Right renal pelvis (tissue), 4 donors: ENCODE measurements around the gene RBFOX1. TPM values are rescaled to one million over a fixed set of nuclear protein-coding genes. Genes with fewer than 3 reads are reported as not detected.

ENCODE experiments used
- DNase-seq, 4 donors: peaks; one replicate each; pipeline ENCODE4 v3.0.0-alpha.2; 2013; ENCODE audit warnings: low read depth in 4 of 4, low spot score in 3 of 4, missing footprints in 1 of 4
- polyA plus RNA-seq, 4 donors: library from polyadenylated mRNA; unstranded; fragments of 120-200 nt; gene quantifications; one replicate each; pipeline ENCODE4 v1.2.1, GENCODE V29; 2013; ENCODE audit not compliant: insufficient read length in 4 of 4

RBFOX1 gene
- polyA plus RNA-seq, 4 donors: 1.6 to 3.9 (median 2.9) TPM

DNA sequence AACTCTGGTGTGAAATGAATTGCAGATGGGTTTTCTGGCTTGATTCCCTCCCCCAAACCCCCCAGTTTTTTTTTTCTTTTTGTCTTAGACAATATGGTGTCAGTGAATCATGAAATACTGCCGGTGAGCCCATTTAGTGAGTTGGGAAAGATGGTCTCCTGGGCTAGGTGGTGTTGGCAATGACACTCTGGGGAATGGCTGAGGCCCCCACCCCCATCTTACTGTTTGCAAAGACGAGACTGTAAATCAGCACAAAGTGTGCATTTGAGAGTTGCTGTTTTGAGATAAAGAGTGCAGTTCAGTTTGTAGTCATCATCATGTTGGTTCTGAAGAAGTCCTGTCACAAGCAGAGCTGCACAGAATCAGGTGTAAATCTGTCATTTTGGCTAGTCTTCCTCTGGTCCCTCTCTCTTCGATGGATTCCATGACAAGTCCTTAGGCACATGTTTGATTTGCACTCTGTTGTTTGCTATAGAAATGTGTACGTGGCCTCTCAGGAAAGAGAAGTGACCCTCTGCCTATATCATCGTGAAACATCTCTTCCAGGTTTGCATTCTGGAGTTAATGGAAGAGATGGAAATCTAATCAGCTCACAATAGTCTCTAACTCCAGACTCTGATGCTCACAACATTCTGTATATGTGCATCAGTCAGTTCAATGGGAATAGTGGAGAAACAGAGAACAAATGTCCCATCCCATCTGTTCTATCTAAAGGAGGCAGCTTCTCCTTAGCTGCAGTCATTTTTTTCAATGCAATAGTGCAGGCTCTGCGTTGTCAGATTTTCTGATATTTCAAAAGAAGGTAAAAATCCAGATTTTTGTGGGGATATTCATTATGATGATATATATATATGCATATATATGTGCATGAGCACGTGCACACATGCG, 34.6 kb downstream of the RBFOX1 start:
- DNase-seq: no peak

DNA sequence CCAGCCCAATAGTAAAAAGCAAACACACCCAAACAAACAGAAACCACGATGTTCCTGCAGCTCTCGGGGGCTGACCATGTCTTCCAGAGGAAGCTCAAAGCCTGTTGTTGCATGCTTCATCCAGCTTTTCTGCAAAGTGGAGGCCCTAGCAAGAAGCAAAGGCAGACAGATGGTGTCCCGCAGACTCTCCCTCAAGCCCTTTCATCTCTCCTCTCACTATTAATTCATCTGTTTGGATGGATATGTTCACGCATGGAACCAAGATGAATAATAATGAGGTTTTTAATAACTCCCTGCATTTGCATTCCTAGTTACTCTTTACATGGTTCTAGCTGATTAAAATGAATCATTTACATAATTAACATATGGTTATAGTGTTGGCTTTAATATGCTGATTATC, 36.6 kb downstream of the RBFOX1 start:
- no peak for DNase-seq

DNA sequence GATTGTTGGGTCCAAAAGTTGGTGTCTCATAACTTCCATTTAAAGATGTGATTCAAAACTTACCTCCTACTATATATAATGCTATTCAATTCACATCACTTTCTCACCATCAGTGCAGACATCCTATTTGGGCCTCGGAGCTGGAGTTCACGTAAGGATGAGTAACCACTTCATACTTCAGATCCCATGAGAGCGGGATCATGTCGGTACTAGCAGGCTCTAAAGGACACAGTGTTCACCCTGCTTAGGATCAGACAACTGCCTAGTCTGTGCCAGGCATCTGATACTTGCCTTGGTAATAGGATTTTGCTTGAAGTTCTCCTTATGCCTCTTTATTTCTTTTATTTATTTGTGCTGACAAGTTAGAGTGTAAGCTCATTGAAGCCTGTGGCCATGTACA, 39.5 kb downstream of the RBFOX1 start:
- no peak for DNase-seq

DNA sequence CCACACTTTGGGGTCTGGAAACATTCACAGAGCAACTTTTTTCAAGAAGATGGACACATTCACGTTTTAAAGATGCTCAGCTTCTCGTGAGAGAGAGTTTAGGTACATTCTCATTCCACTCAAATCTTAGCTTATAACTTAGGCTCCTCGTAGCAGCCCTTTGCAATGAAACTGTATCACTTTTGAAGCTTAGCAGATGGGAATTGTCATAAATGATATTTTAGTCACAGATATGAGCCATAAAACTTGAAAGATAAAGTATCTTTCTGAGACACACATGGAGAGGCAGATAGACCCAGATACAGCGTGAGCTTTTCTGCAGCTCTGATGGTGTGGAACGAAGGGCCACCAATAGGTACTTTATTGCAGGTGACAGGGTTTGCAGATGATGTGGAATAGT, 41.1 kb downstream of the RBFOX1 start:
- no peak for DNase-seq

DNA sequence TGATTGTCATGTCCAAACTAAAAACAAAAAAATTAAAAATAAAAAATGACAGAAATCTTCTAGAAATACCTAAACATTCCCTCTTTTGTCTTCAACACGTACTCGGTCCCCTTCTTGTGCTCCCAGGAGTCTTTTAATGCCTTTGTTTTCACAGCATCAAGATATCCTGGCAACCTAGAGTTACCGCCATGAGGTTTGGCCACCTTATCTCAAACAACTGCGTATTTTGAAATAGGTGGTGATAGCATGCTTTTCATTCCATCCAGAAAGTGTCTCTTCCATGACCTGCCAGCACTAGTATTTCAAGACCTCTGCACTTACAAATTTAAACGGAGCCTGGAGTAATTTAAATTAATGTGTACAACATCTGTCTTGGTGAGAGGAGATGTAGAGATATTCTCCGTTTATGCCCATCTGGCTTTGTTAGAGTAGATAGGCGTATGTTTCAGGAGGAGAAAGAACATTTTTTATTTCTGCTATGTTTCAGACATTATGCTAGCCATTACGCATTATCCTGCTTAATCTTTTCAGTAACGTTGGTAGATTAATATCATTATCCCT, 42.0 kb downstream of the RBFOX1 start:
- no peak for DNase-seq

DNA sequence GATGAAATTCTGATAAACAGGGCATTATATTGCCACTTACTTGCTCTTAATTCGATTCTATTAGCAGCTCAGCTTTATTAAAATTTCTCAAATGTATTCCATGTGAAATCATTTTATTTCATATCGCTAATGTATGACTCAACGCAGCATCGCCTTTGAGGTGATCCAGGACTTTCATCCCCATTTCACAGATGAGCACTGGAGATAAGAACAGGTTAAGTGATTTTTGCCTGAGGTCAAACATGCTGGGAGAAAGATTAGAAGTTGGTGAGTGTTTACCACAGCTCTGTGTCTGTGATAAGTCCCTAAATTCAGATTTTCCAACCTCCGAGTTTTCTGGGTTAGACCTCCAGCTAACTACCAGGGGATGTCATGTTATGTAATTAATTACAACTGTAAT, 43.6 kb downstream of the RBFOX1 start:
- DNase-seq: no peak

- DNase-seq: no peak
These were observed 44.6 kb downstream of the RBFOX1 start for GRCh38 chr16:7377231-7377630.

GRCh38 chr16:7378024-7378695, 45.5 kb downstream of the RBFOX1 start:
- no peak for DNase-seq

DNA sequence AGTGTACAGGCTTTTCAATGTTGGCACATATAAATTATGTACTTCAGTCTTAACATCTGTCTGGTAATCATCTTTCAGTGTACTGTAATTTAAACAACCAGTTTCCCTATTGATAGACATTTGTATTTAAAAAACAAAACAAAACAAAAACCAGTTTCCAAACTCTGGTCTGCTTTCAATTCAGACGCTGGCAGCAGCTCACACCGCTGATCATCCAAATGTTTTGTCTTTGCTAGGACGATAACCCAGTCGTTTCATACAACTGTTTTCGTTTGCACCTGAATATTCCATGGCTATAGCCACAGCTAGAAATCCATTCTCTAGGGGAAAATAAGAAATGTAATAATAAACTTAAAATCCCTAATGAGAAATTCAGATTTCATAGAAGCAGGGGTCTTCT, 47.8 kb downstream of the RBFOX1 start:
- no peak for DNase-seq

GRCh38 chr16:7380911-7381310, 48.3 kb downstream of the RBFOX1 start:
- DNase-seq: no peak

DNA sequence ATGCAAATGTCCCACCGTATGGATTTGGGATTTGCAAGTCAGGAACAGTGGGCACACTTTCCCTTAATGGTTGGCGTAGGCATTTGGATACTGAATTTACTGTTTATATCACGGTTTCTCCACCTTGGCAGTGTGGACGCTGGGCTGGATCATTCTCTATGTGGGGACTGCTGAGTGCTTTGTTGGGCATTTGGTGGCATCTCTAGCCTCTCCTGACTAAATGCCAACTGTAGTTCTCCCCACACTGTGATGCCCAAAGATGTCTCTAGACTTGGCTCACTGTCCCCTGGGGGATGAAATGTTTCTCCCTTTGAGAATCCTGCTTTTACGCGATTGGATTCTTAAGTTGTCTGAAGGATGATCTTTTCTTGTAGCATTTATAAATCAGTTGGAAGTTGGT, 49.0 kb downstream of the RBFOX1 start:
- DNase-seq: no peak

DNA sequence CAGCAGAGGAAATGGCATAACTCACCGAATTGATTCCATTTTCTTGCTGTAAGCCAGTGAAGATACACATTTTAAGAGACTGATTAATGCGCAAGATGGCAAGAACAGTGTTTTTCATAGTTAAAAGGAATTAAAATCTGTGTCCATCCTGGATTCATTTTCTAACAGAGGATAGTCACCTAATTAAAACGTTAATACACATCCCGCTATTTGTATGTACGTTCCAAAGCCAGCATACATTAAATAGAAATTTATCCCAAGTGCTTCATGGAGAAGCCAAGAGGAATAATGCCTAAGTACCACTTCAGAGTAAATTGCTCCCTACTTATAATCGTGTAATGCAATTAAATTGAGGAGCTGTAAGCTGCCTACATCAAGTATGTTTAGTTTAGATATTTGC, 49.9 kb downstream of the RBFOX1 start:
- no peak for DNase-seq

DNA sequence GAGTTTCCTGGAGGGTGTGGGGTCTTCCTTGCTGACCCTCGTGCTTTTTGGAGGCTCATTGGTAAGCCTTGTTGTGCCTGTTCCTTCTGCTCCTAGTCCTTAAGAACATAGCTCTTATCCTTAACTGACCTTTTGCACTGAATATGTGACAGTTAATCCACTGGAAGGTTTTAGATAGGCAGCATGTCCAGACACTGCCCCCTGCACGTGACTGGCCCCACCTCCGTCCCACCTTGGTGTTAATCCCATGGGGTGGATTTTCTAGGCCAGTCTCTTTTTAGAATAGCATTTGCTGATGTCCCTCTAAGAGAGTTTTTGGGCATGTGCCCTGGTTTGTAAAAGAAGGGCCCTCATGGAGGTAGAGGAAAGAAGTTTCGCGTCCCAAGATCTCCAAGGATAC, 58.3 kb downstream of the RBFOX1 start:
- DNase-seq: no peak

DNA sequence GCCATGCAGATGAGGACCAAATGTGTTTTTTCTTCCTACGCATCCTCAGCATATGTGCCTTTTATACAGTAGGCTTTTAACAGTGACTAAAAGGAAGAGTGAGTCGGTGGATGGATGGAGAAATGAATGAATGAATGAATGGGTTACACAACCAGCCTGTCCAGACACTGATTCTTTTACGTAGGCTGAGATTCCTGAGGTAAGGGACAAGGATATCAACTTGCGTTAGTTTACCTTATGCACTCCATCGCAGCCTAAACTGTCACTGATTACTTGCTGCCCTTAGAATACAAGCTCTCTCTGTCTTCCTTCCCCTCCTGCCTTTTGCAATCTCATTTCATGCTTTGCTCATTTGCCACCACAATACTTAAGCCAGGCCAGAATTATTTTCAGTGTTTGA, 59.0 kb downstream of the RBFOX1 start:
- DNase-seq: no peak

- DNase-seq: no peak
These were observed 59.6 kb downstream of the RBFOX1 start for GRCh38 chr16:7392206-7392605.

DNA sequence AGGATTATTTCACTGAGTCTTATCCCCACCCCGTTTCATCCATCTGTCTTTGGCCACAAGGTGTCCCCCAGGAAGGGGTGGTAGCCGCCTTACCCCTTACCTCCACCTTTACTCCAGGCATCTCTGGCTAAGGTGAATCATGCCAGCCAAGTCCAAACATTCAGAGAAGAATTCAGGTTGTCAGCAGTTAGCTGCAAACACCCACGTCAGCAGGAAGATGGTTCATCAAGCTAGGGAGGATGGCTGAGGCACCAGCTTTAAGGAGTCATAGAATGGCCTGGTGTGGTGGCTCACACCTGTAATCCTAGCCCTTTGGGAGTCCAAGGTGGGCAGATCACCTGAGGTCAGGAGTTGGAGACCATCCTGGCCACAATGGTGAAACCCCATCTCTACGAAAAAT, 61.0 kb downstream of the RBFOX1 start:
- DNase-seq: no peak

DNA sequence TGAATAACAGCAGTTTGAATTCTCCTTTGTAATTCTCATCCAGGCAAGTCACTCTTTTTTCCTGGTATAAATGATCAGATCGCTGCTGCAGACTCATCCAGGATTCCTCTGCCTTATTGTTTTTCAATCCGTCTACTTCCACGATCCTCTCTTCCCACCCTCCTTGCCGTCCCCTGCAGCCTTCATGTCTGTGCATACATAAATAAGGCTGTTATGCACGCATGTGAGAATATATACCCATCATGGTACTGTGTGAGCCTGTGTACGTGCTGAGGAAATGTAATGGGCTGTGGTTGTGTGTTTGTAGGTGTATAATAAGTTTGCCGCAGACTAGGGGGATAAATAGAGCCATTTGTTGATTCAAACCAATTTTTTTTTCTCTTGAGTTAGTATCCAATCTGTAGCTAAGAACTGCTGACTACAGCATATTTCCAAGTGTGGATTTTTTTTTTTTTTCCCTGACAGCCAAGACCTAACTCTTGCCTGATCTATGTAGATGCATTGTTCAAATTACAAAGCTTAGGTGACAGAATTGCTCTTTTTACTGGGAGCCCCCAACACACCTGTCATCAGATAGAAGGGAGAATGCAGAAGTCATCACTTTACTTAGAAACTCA, 62.2 kb downstream of the RBFOX1 start:
- no peak for DNase-seq

GRCh38 chr16:7397901-7398300, 65.3 kb downstream of the RBFOX1 start:
- no peak for DNase-seq

DNA sequence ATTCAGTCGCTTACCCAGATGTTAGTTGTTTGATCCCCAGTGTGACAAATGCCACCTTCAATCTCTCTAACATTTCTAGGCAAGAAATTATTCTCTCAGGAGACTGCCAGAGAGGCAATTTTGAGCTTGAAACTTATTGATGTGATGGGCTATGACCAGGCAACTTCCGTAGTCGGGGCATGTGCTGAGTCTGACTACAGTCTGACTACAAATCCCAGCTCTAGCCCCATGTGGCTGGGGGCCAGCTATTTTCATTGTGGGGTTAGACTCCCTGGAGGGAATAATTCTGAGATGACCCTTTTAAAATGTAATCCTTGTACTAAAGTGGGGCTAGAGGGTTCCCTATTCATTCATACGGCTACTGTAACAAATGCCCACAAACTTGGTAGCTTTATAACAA, 65.9 kb downstream of the RBFOX1 start:
- no peak for DNase-seq

DNA sequence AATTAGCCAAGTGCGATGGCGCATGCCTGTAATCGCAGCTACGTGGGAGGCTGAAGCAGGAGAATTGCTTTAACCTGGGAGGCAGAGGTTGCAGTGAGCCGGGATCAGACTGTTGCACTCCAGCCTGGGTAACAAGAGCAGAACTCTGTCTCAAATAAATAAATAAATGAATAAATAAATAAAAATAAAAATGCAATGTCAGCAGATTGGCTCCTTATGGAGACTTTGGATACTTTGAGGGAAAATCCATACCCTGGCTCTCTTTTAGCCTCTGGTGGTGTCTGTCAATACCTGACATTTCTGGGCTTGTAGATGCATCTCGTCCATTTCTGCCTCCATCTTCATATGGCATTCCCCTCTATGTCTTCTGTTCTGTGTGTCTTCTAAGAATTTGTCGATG, 66.7 kb downstream of the RBFOX1 start:
- DNase-seq: no peak

- DNase-seq: no peak
These were observed 67.7 kb downstream of the RBFOX1 start for GRCh38 chr16:7400117-7400890.
